Cerebellar nuclear complex (tissue), 1 donor: Measurements from ENCODE around the gene UTF1.

ENCODE experiments used
- DNase-seq, 2 experiments: peaks; one replicate each; lab custom pipeline; 2025; lab: John Stamatoyannopoulos, UW

Gene UTF1

GRCh38 chr10:133230044-133230361 is at the start of gene UTF1:
Gene UTF1, plus strand, starts transcription at chr10:133230217. Its CDS starts 72 bp downstream, at chr10:133230289.
- no peak for DNase-seq

GRCh38 chr10:133180965-133181639 is 48.9 kb upstream of the UTF1 start:
- DNase-seq = no peak

GRCh38 chr10:133182190-133182589 is 47.8 kb upstream of the UTF1 start:
- no peak for DNase-seq

GRCh38 chr10:133182791-133183645 is 47.0 kb upstream of the UTF1 start:
- no peak for DNase-seq

GRCh38 chr10:133183646-133184378 is 46.2 kb upstream of the UTF1 start:
- DNase-seq = no peak

- no peak for DNase-seq
Observed at GRCh38 chr10:133184591-133185244, 45.3 kb upstream of the UTF1 start.

- DNase-seq = no peak
Observed at GRCh38 chr10:133185421-133185820, 44.6 kb upstream of the UTF1 start.

- no peak for DNase-seq
Observed at GRCh38 chr10:133185916-133186315, 44.1 kb upstream of the UTF1 start.

- no peak for DNase-seq
Observed at GRCh38 chr10:133186416-133187090, 43.5 kb upstream of the UTF1 start.

GRCh38 chr10:133187091-133187905 is 42.7 kb upstream of the UTF1 start:
- DNase-seq = no peak

GRCh38 chr10:133187906-133188681 is 41.9 kb upstream of the UTF1 start:
- DNase-seq = no peak

GRCh38 chr10:133189256-133189655 is 40.8 kb upstream of the UTF1 start:
- no peak for DNase-seq

- no peak for DNase-seq
Observed at GRCh38 chr10:133189726-133190125, 40.3 kb upstream of the UTF1 start.

- DNase-seq = no peak
Observed at GRCh38 chr10:133190225-133190624, 39.8 kb upstream of the UTF1 start.

- DNase-seq = no peak
Observed at GRCh38 chr10:133191651-133192050, 38.4 kb upstream of the UTF1 start.

GRCh38 chr10:133194151-133194550 is 35.9 kb upstream of the UTF1 start:
- DNase-seq = no peak

- DNase-seq = no peak
Observed at GRCh38 chr10:133195096-133195495, 34.9 kb upstream of the UTF1 start.

- DNase-seq = no peak
Observed at GRCh38 chr10:133195611-133196010, 34.4 kb upstream of the UTF1 start.

GRCh38 chr10:133196221-133196915 is 33.6 kb upstream of the UTF1 start:
- DNase-seq = no peak
